Adrenal gland (tissue), 12 donors: ENCODE measurements around the gene BRF1. TPM values are rescaled to one million over a fixed set of nuclear protein-coding genes. Genes with fewer than 3 reads are reported as not detected.
A peak's percentile ranks its signal among the peaks of the same experiment; 100 is the strongest.

ENCODE experiments used
- DNase-seq, 7 donors: peaks; one replicate each; pipeline ENCODE4 v3.0.0-alpha.2; 2019 to 2020
- H3K27ac ChIP-seq, 5 donors: fragments of 200-600 bp; sonication (generic) in 4 of 5; 1 replicate in 3 of 5; 2 replicates in 2 of 5; pipeline versions ENCODE4 v1.5.1 to v1.8.0; 2016 to 2020; ENCODE audit warnings: mild to moderate bottlenecking in 1 of 5
- H3K27me3 ChIP-seq: fragments of 200-600 bp; 2 replicates; pipeline ENCODE4 v1.8.0; 2021
- H3K36me3 ChIP-seq, 2 donors: fragments of 200-600 bp; replicated peaks in 1 of 2; 1 replicate in 1 of 2; 2 replicates in 1 of 2; pipeline versions ENCODE4 v1.5.1 to v1.8.0; 2018 to 2022
- H3K4me1 ChIP-seq, 2 donors: fragments of 200-600 bp; replicated peaks in 1 of 2; 1 replicate in 1 of 2; 2 replicates in 1 of 2; pipeline versions ENCODE4 v1.5.1 to v1.8.0; 2018 to 2021
- H3K4me3 ChIP-seq, 4 donors: fragments of 200-600 bp; sonication (generic) in 3 of 4; one replicate each; pipeline ENCODE4 v1.5.1; 2016 to 2018
- H3K9me3 ChIP-seq, 3 donors: fragments of 200-600 bp; sonication (generic) in 1 of 3; replicated peaks in 1 of 3; 1 replicate in 2 of 3; 2 replicates in 1 of 3; pipeline versions ENCODE4 v1.5.1 to v1.8.0; 2016 to 2021
- POLR2A ChIP-seq, 2 donors: fragments of 450-650 bp; IDR thresholded peaks; one replicate each; pipeline ENCODE4 v1.6.1; 2017; ENCODE audit warnings: antibody characterized with exemption in 2 of 2, mild to moderate bottlenecking in 2 of 2, moderate library complexity in 1 of 2
- WGBS, 4 donors: extraction: QIAGEN DNeasy Blood & Tissue Kit in 2 of 4; methylation state at CpG; one replicate each; pipeline versions ENCODE4 v1.1.5 to v1.1.7; 2013 to 2017; 5-methylcytosine and 5-hydroxymethylcytosine counted together
- intact Hi-C, 2 donors: fragments of 100-400 bp; cut with DNase I; formaldehyde crosslinking; loops; one replicate each; pipeline versions ENCODE4 v1.14.1 to v1.15.0; 2022 to 2023
- polyA plus RNA-seq, 3 donors: library from polyadenylated mRNA; stranded (reverse); fragments of 200-250 nt in 2 of 3; fragments of 350-450 nt in 1 of 3; fragmentation: Illumina TruSeq in 1 of 3; extraction: RNeasy Lipid Tissue Mini Kit (QIAGEN cat#74804) in 1 of 3; gene quantifications; one replicate each; pipeline ENCODE4 v1.2.3, GENCODE V29; 2013 to 2014
- total RNA-seq, 9 donors: library from RNA; depleted of rRNA in 4 of 9; stranded (reverse); fragments of >200 nt in 4 of 9; fragments of 120-200 nt in 1 of 9; fragmentation: NEBNext Ultra II Directional in 1 of 9; extraction: Animal tissue kit (Norgen Biotek cat#: 25700) in 1 of 9; gene quantifications; one replicate each; pipeline versions ENCODE4 v1.1.0 to v1.2.4, GENCODE V29; 2013 to 2023
- TF ChIP-seq, protein P1 (sequence below), 6 experiments: fragments of 450-650 bp in 4 of 6; fragments of 200-600 bp in 2 of 6; sonication (generic) in 1 of 6; IDR thresholded peaks; 1 replicate in 5 of 6; 2 replicates in 1 of 6; pipeline versions ENCODE4 v1.5.1 to v1.8.0; 2016 to 2021; ENCODE audit warnings: antibody characterized with exemption in 6 of 6, mild to moderate bottlenecking in 2 of 6, moderate library complexity in 1 of 6
- donor health status: healthy with polysubstance abuse.
- donor health status: Bipolar disorder and iron deficiency.
- donor health status: DM: yes; HTN: yes; CAD: no.
- donor health status: DM: no; HTN: no; CAD: no.
- donor health status: DM: no; HTN: no; CAD: no.
- donor health status: DM: yes; HTN: yes; CAD: no.

BRF1 gene
- total and polyA plus RNA-seq, 12 donors = 14.0 to 96.9 (median 37.5) TPM

- Histone ChIP-seq H3K27ac (no peak overlapping the region), H3K9me3 (no peaks in the 10 kb centered on the region), H3K4me3 (peak overlapping the region in 1 of 4 donors; percentile 85), H3K36me3 (no peaks in the 10 kb centered on the region), H3K27me3 (no peaks in the 10 kb centered on the region), H3K4me1 (peaks cover 8 to 11% of the 10 kb centered on the region in 2 donors)
- no peak for DNase-seq
- TF ChIP-seq, protein P1, sequence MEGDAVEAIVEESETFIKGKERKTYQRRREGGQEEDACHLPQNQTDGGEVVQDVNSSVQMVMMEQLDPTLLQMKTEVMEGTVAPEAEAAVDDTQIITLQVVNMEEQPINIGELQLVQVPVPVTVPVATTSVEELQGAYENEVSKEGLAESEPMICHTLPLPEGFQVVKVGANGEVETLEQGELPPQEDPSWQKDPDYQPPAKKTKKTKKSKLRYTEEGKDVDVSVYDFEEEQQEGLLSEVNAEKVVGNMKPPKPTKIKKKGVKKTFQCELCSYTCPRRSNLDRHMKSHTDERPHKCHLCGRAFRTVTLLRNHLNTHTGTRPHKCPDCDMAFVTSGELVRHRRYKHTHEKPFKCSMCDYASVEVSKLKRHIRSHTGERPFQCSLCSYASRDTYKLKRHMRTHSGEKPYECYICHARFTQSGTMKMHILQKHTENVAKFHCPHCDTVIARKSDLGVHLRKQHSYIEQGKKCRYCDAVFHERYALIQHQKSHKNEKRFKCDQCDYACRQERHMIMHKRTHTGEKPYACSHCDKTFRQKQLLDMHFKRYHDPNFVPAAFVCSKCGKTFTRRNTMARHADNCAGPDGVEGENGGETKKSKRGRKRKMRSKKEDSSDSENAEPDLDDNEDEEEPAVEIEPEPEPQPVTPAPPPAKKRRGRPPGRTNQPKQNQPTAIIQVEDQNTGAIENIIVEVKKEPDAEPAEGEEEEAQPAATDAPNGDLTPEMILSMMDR (IDR thresholded peaks at IDR 0.05) = no peak
- no peak for TF ChIP-seq POLR2A (IDR thresholded peaks at IDR 0.05)
- WGBS, 4 donors = 49 to 87% (median 66%) methylated on average over 9 to 21 of the region's 21 CpGs
- intact Hi-C loops = no loop called here
Measured at GRCh38 chr14:105181549-105182295, 119.1 kb downstream of the BRF1 start.

- WGBS, 4 donors = 0 to 3% (median 1%) methylated on average over 2 to 102 of the region's 106 CpGs
- H3K27me3 ChIP-seq = no peaks in the 10 kb centered on the region
- DNase-seq = peak; percentile 67 to 86 (median 81)
- no peaks in the 10 kb centered on the region for H3K9me3 ChIP-seq
- H3K4me3 ChIP-seq = peak within 1 kb of the TSS in 3 of 4 donors; percentile 19 to 85 (median 40)
- peaks cover 8 to 11% of the 10 kb centered on the region in 2 donors for H3K4me1 ChIP-seq
- no peaks in the 10 kb centered on the region for H3K36me3 ChIP-seq
- intact Hi-C loops = no loop called here
- TF ChIP-seq, protein P1 (IDR thresholded peaks at IDR 0.05) = no peak
- no peak for TF ChIP-seq POLR2A (IDR thresholded peaks at IDR 0.05)
- H3K27ac ChIP-seq = peak within 1 kb of the TSS in 1 of 5 donors; percentile 66
Measured at GRCh38 chr14:105180592-105181548, 119.9 kb downstream of the BRF1 start, which contains the start of gene NUDT14. NUDT14 (minus strand) TSS chr14:105181312; CDS start chr14:105181209, 103 bp downstream.

GRCh38 chr14:105179191-105179590, 121.6 kb downstream of the BRF1 start:
- intact Hi-C loops = no loop called here
- no peaks in the 10 kb centered on the region for H3K27me3 ChIP-seq
- H3K36me3 ChIP-seq = no peaks in the 10 kb centered on the region
- no peak for TF ChIP-seq POLR2A (IDR thresholded peaks at IDR 0.05)
- TF ChIP-seq, protein P1 (IDR thresholded peaks at IDR 0.05) = no peak
- H3K27ac ChIP-seq = no peak overlapping the region
- DNase-seq = no peak
- WGBS, 4 donors = 87 to 94% (median 91%) methylated on average over 4 to 13 of the region's 13 CpGs
- H3K9me3 ChIP-seq = no peaks in the 10 kb centered on the region
- no peak overlapping the region for H3K4me3 ChIP-seq
- H3K4me1 ChIP-seq = peaks cover 8 to 11% of the 10 kb centered on the region in 2 donors

DNA sequence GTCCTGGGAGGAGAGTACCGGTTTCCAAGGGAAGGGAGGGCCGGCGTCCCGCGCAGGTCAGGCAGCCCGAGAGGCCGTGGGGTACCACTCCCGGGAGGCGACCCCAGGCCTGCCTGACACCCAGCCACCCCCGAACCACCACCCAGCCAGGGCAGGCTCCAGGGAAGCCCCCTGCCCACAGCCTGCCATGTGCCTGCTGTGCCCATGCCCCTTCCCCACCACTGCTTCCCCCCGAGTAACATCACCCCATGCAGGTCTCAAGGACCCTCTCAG, 122.0 kb downstream of the BRF1 start:
- Histone ChIP-seq H3K27me3 (no peaks in the 10 kb centered on the region), H3K4me3 (no peak overlapping the region), H3K9me3 (no peaks in the 10 kb centered on the region), H3K36me3 (no peaks in the 10 kb centered on the region), H3K4me1 (peaks cover 8 to 11% of the 10 kb centered on the region in 2 donors), H3K27ac (no peak overlapping the region)
- 83 to 95% (median 92%) methylated on average over 10 to 11 of the region's 11 CpGs for WGBS, 4 donors
- no peak for DNase-seq
- intact Hi-C loops = no loop called here
- TF ChIP-seq, protein P1 (IDR thresholded peaks at IDR 0.05) = no peak
- no peak for TF ChIP-seq POLR2A (IDR thresholded peaks at IDR 0.05)
